H1 (cell line): ENCODE data around the gene SLC25A12. TPM values are rescaled to one million over a fixed set of nuclear protein-coding genes. Genes with fewer than 3 reads are reported as not detected.

ENCODE experiments used
- CTCF ChIA-PET: fragments of 300-600 bp; sonication (Branson Sonifier 250); formaldehyde crosslinking; loops from one replicate; lab custom pipeline; 2021; ENCODE audit not compliant: partially characterized antibody; lab: Charles Lee
- POLR2A ChIA-PET: fragments of 300-600 bp; sonication (Branson Sonifier 250); formaldehyde crosslinking; loops from one replicate; lab custom pipeline; 2021; ENCODE audit warnings: inconsistent platforms; ENCODE audit not compliant: partially characterized antibody; lab: Charles Lee
- DNase-seq, 2 experiments: peaks; one replicate each; pipeline versions ENCODE4 v3.0.0 to v3.0.0-alpha.2; 2010 to 2022; ENCODE audit warnings: low spot score in 2 of 2, low read depth in 1 of 2, mixed read lengths in 1 of 2
- FAIRE-seq: peaks from 2 replicates; lab custom pipeline; 2011; peaks lifted over from hg19 to GRCh38; lab: Jason Lieb, UNC
- H2AFZ ChIP-seq: 2 replicates; pipeline ENCODE4 v1.8.1; 2012; ENCODE audit warnings: low read length, inconsistent platforms
- H2AK5ac ChIP-seq: 2 replicates; pipeline ENCODE4 v1.6.1; 2013; ENCODE audit warnings: low read depth, low read length
- H2BK120ac ChIP-seq: replicated peaks from 2 replicates; pipeline ENCODE3; 2013; ENCODE audit warnings: low read depth, low read length, inconsistent platforms
- H2BK12ac ChIP-seq: 2 replicates; pipeline ENCODE4 v1.6.1; 2013; ENCODE audit warnings: low read depth, low read length
- H2BK15ac ChIP-seq: 2 replicates; pipeline ENCODE4 v1.6.1; 2013; ENCODE audit warnings: low read length
- H2BK20ac ChIP-seq: 2 replicates; pipeline ENCODE4 v1.6.1; 2013; ENCODE audit warnings: low read length
- H2BK5ac ChIP-seq: 2 replicates; pipeline ENCODE4 v1.6.1; 2013; ENCODE audit warnings: low read depth, low read length
- H3K14ac ChIP-seq: 2 replicates; pipeline ENCODE4 v1.6.1; 2013; ENCODE audit warnings: inconsistent platforms; ENCODE audit not compliant: insufficient read length
- H3K18ac ChIP-seq: 2 replicates; pipeline ENCODE4 v1.6.1; 2013; ENCODE audit warnings: low read length; ENCODE audit errors: extremely low read depth
- H3K23ac ChIP-seq: 2 replicates; pipeline ENCODE4 v1.6.1; 2013; ENCODE audit warnings: inconsistent platforms; ENCODE audit not compliant: insufficient read length
- H3K23me2 ChIP-seq: 2 replicates; pipeline ENCODE4 v1.6.1; 2013; ENCODE audit warnings: low read depth, low read length
- H3K27ac ChIP-seq: 2 replicates; pipeline ENCODE4 v1.6.1; 2011; ENCODE audit warnings: low read depth, low read length, inconsistent platforms
- H3K27me3 ChIP-seq, 4 experiments: replicated peaks in 1 of 4; 1 replicate in 1 of 4; 2 replicates in 3 of 4; pipeline versions ENCODE4 v1.6.1 to v1.8.1; 2011 to 2013; ENCODE audit warnings: low read length in 3 of 4, mild to moderate bottlenecking in 3 of 4, inconsistent platforms in 2 of 4, mixed read lengths in 2 of 4, moderate library complexity in 1 of 4; ENCODE audit not compliant: control insufficient read depth in 3 of 4, insufficient read depth in 3 of 4; ENCODE audit errors: extremely low read depth in 1 of 4
- H3K36me3 ChIP-seq, 4 experiments: 2 replicates each; pipeline versions ENCODE4 v1.6.1 to v1.8.1; 2011 to 2013; ENCODE audit warnings: mild to moderate bottlenecking in 4 of 4, low read length in 3 of 4, moderate library complexity in 2 of 4, control low read depth in 1 of 4, inconsistent platforms in 1 of 4; ENCODE audit not compliant: insufficient read depth in 4 of 4, control insufficient read depth in 2 of 4
- H3K4ac ChIP-seq: replicated peaks from 2 replicates; pipeline ENCODE3; 2013; ENCODE audit warnings: low read length, low read depth, mixed read lengths, inconsistent platforms; ENCODE audit not compliant: insufficient read length
- H3K4me1 ChIP-seq, 4 experiments: replicated peaks in 1 of 4; 1 replicate in 1 of 4; 2 replicates in 3 of 4; pipeline versions ENCODE4 v1.6.1 to v1.8.1; 2011 to 2013; ENCODE audit warnings: low read length in 3 of 4, inconsistent platforms in 2 of 4, mixed read lengths in 1 of 4; ENCODE audit not compliant: insufficient read depth in 4 of 4, control insufficient read depth in 3 of 4
- H3K4me2 ChIP-seq, 2 experiments: 2 replicates each; pipeline versions ENCODE4 v1.6.1 to v1.8.1; 2011 to 2013; ENCODE audit warnings: low read depth in 2 of 2, low read length in 2 of 2, control low read depth in 1 of 2, inconsistent platforms in 1 of 2, mild to moderate bottlenecking in 1 of 2; ENCODE audit not compliant: insufficient read depth in 1 of 2
- H3K4me3 ChIP-seq, 4 experiments: fragments of 200-600, 300-600 bp in 1 of 4; sonication (generic), shearing (Covaris generic), sonication (Bioruptor Twin) in 1 of 4; 2 replicates each; pipeline versions ENCODE4 v1.5.1 to v1.8.1; 2011 to 2016; ENCODE audit warnings: low read length in 4 of 4, low read depth in 3 of 4, control low read depth in 2 of 4, inconsistent platforms in 2 of 4, mild to moderate bottlenecking in 2 of 4, mixed read lengths in 1 of 4, moderate library complexity in 1 of 4; ENCODE audit not compliant: insufficient read depth in 2 of 4; ENCODE audit errors: extremely low read depth in 1 of 4
- H3K56ac ChIP-seq: replicated peaks from 2 replicates; pipeline ENCODE3; 2013; ENCODE audit warnings: low read depth, mild to moderate bottlenecking, mixed read lengths, low read length, inconsistent platforms; ENCODE audit not compliant: insufficient read length
- H3K79me1 ChIP-seq: 2 replicates; pipeline ENCODE4 v1.6.1; 2013; ENCODE audit warnings: low read depth, low read length, control low read depth
- H3K79me2 ChIP-seq, 2 experiments: 2 replicates each; pipeline versions ENCODE4 v1.6.1 to v1.8.1; 2012 to 2013; ENCODE audit warnings: low read length in 2 of 2, mild to moderate bottlenecking in 2 of 2, inconsistent platforms in 1 of 2; ENCODE audit not compliant: insufficient read depth in 2 of 2, control insufficient read depth in 1 of 2
- H3K9ac ChIP-seq, 4 experiments: replicated peaks in 1 of 4; 1 replicate in 1 of 4; 2 replicates in 3 of 4; pipeline versions ENCODE4 v1.6.1 to v1.8.1; 2011 to 2013; ENCODE audit warnings: low read depth in 3 of 4, low read length in 3 of 4, control low read depth in 2 of 4, mild to moderate bottlenecking in 2 of 4, moderate library complexity in 2 of 4, inconsistent platforms in 1 of 4; ENCODE audit errors: extremely low read depth in 1 of 4
- H3K9me3 ChIP-seq, 2 experiments: 2 replicates each; pipeline versions ENCODE4 v1.6.1 to v1.8.1; 2012 to 2013; ENCODE audit warnings: mild to moderate bottlenecking in 2 of 2, moderate library complexity in 2 of 2, control low read depth in 1 of 2, inconsistent platforms in 1 of 2, low read depth in 1 of 2, low read length in 1 of 2, mixed read lengths in 1 of 2; ENCODE audit not compliant: insufficient read depth in 2 of 2
- H4K20me1 ChIP-seq, 2 experiments: replicated peaks in 1 of 2; 2 replicates each; pipeline versions ENCODE3 to v1.8.1; 2011 to 2013; ENCODE audit warnings: inconsistent platforms in 2 of 2, low read length in 2 of 2, mild to moderate bottlenecking in 1 of 2; ENCODE audit not compliant: insufficient read depth in 2 of 2, control insufficient read depth in 1 of 2
- H4K5ac ChIP-seq: 2 replicates; pipeline ENCODE4 v1.6.1; 2013; ENCODE audit warnings: low read length, low read depth, mixed read lengths, inconsistent platforms; ENCODE audit not compliant: insufficient read length
- H4K8ac ChIP-seq: 2 replicates; pipeline ENCODE4 v1.8.0; 2013; ENCODE audit warnings: mild to moderate bottlenecking, moderate library complexity, low read length, inconsistent platforms; ENCODE audit not compliant: insufficient read depth; ENCODE audit errors: extremely low read depth
- H4K91ac ChIP-seq: replicated peaks from 2 replicates; pipeline ENCODE3; 2013; ENCODE audit warnings: low read length, mixed read lengths, inconsistent platforms; ENCODE audit not compliant: insufficient read length
- CBX5 ChIP-seq: fragments of 300-800, 300-1000 bp; sonication (generic); IDR thresholded peaks from 2 replicates; pipeline ENCODE4 v1.7.1; 2016; ENCODE audit warnings: antibody characterized with exemption, low read length, low read depth
- CHD1 ChIP-seq: IDR thresholded peaks from 2 replicates; pipeline ENCODE4 v1.6.1; 2012; ENCODE audit warnings: low read depth, low read length, improper control_type of control experiment
- PHF8 ChIP-seq: fragments of 200-600 bp; sonication (generic); conservative IDR thresholded peaks from 2 replicates; pipeline ENCODE4 v1.7.1; 2012; ENCODE audit warnings: low read depth, mild to moderate bottlenecking, inconsistent platforms, low read length, moderate library complexity
- WGBS, 2 experiments: shearing (Covaris generic) in 1 of 2; methylation state at CpG; one replicate each; pipeline versions ENCODE4 v1.1.6 to v1.1.7; 2013 to 2015; ENCODE audit warnings: low lambda C conversion rate in 2 of 2, mixed read lengths in 2 of 2, inconsistent platforms in 1 of 2, low coverage in 1 of 2, missing lambda C conversion rate in 1 of 2; ENCODE audit not compliant: insufficient replicate concordance in 2 of 2, insufficient coverage in 1 of 2, insufficient read length in 1 of 2; ENCODE audit errors: extremely low coverage in 1 of 2, missing lambda C conversion rate in 1 of 2; 5-methylcytosine and 5-hydroxymethylcytosine counted together
- polyA plus RNA-seq, 7 experiments: library from polyadenylated mRNA; depleted of rRNA in 3 of 7; stranded (reverse) in 5 of 7; unstranded in 2 of 7; fragments of >200 nt in 5 of 7; fragments of 200-250 nt in 2 of 7; gene quantifications; 1 replicate in 5 of 7; 2 replicates in 1 of 7; 4 replicates in 1 of 7; pipeline versions ENCODE4 v1.2.1 to v1.2.3, GENCODE V29; 2011 to 2013; ENCODE audit warnings: missing spikeins in 2 of 7, mixed read lengths in 2 of 7
- total RNA-seq: library from RNA; stranded (reverse); fragmentation: NEBNext Ultra II Directional; extraction: Animal tissue kit (Norgen Biotek cat#: 25700); gene quantifications from 2 replicates; pipeline ENCODE4 v1.2.1, GENCODE V29; 2021

SLC25A12 gene
- total and polyA plus RNA-seq, 2 of the 8 experiments (the other 6 are each of a cell fraction or from before 2014, with no cell fraction given): 7.7 to 10.2 TPM

- Histone ChIP-seq H3K4ac (no peak overlapping the region), H4K8ac (no peak overlapping the region), H3K18ac (no peak overlapping the region), H3K27me3 (no peaks in the 10 kb centered on the region), H4K5ac (no peak overlapping the region), H2BK12ac (no peak overlapping the region), H3K79me1 (no peaks in the 10 kb centered on the region), H2AK5ac (no peak overlapping the region), H3K36me3 (peaks cover 0 to 6% (median 2%) of the 10 kb centered on the region in 4 experiments; a peak in 2 of 8 replicates), H3K4me2 (no peak overlapping the region), H4K91ac (no peak overlapping the region), H2AFZ (no peak overlapping the region), H2BK20ac (no peak overlapping the region), H2BK15ac (no peak overlapping the region), H4K20me1 (no peaks in the 10 kb centered on the region), H3K14ac (no peak overlapping the region), H3K27ac (no peak overlapping the region), H3K23ac (no peak overlapping the region), H3K23me2 (peaks cover 2% of the 10 kb centered on the region; the same call in 1 of the 2 replicates), H3K9me3 (no peaks in the 10 kb centered on the region), H3K4me3 (no peak overlapping the region), H3K79me2 (no peaks in the 10 kb centered on the region), H3K9ac (no peak overlapping the region), H3K4me1 (peaks cover 0 to 4% (median 0%) of the 10 kb centered on the region in 4 experiments; a peak in 1 of 7 replicates), H2BK5ac (no peak overlapping the region), H2BK120ac (no peak overlapping the region), H3K56ac (no peak overlapping the region)
- ChIA-PET CTCF (no interaction called here), POLR2A (no interaction called here)
- WGBS, 2 experiments: 92% methylated on average over 3 of the region's 3 CpGs; no CpG with 5 or more reads in 1 of the 2 experiments
- no peak for FAIRE-seq
- no peak for DNase-seq
- TF ChIP-seq CHD1 (no peak), PHF8 (no peak), CBX5 (no peak)
Observed at GRCh38 chr2:171763602-171764001, 130.4 kb downstream of the SLC25A12 start.
